ENCODE data around the gene COL4A2.

- TF ChIP-seq CTCF (IDR thresholded peaks at IDR 0.05; ENCODE audit: low read depth, low read length, missing input control) (no peak), TAF1 (conservative IDR thresholded peaks at IDR 0.05) (no peak), SP1 (IDR thresholded peaks at IDR 0.05) (no peak), RAD21 (IDR thresholded peaks at IDR 0.05) (no peak), FOXA1 (IDR thresholded peaks at IDR 0.05) (no peak), EGR1 (IDR thresholded peaks at IDR 0.05; ENCODE audit: low read depth in 2 of 2) (no peak), GABPA (IDR thresholded peaks at IDR 0.05 in 1 of 2, conservative IDR thresholded peaks at IDR 0.05 in 1 of 2) (no peak), YY1 (IDR thresholded peaks at IDR 0.05) (no peak), HNF4A (conservative IDR thresholded peaks at IDR 0.05) (no peak)
- TF ChIP-seq, protein P1, sequence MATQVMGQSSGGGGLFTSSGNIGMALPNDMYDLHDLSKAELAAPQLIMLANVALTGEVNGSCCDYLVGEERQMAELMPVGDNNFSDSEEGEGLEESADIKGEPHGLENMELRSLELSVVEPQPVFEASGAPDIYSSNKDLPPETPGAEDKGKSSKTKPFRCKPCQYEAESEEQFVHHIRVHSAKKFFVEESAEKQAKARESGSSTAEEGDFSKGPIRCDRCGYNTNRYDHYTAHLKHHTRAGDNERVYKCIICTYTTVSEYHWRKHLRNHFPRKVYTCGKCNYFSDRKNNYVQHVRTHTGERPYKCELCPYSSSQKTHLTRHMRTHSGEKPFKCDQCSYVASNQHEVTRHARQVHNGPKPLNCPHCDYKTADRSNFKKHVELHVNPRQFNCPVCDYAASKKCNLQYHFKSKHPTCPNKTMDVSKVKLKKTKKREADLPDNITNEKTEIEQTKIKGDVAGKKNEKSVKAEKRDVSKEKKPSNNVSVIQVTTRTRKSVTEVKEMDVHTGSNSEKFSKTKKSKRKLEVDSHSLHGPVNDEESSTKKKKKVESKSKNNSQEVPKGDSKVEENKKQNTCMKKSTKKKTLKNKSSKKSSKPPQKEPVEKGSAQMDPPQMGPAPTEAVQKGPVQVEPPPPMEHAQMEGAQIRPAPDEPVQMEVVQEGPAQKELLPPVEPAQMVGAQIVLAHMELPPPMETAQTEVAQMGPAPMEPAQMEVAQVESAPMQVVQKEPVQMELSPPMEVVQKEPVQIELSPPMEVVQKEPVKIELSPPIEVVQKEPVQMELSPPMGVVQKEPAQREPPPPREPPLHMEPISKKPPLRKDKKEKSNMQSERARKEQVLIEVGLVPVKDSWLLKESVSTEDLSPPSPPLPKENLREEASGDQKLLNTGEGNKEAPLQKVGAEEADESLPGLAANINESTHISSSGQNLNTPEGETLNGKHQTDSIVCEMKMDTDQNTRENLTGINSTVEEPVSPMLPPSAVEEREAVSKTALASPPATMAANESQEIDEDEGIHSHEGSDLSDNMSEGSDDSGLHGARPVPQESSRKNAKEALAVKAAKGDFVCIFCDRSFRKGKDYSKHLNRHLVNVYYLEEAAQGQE (IDR thresholded peaks at IDR 0.05): no peak
- TF ChIP-seq, protein P2, sequence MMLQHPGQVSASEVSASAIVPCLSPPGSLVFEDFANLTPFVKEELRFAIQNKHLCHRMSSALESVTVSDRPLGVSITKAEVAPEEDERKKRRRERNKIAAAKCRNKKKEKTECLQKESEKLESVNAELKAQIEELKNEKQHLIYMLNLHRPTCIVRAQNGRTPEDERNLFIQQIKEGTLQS (IDR thresholded peaks at IDR 0.05): no peak
Measured at GRCh38 chr13:110456550-110456949, 149.5 kb downstream of the COL4A2 start.

Measured in liver (tissue), 3 donors.